ENCODE results near the gene TCAP. TPM values are rescaled to one million over a fixed set of nuclear protein-coding genes. Genes with fewer than 3 reads are reported as not detected.

Gene TCAP
- total RNA-seq, 6 experiments from 2014 or later = 0.09 to 0.51 (median 0.14) TPM

DNA sequence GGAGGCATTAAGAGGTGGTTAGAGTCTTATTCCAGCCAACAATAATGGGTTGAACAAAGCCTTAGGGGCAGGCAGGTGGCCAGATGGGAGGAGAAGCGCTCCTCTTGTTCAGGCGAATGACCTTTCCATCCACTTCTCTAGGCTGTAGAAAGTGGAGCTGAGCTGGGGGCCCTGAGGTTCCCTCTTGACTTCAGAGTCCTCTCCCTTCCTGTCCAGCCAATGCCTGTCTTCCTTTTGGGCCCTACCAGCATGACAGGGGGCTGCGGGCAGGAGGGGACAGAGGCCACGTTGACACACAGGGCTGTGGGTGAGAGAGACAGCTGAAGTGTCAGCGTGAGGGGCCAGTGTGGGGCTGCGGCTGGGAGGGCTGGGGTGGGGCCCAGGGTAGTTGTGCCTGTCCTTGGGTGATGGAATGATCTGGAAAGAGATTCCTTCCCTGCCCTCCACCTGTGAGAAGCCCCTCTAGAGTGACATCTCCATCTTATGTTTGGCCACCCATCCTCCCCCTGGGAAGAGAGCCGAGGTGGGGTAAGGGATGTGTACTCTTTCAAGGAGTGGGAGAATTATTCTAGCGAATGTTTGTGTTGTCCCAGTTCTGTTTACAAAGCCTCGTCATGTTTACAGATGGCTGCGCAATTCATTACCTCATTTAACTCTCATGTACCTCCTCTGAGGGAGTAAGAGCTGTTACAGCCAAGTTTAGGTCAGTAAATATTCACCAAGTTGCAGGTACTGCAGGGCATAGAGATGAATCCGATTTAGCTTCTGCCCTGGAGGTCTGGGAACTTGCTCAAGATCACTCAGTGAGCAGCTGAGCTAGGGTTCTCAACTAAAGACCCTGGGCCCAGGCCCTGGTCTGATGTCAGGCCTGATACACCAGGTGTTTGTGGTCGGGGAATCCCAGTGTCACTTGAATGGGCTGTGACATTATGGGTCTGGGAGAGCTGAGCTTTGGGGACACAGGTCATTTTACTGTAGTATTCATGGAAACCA lies 38.0 kb downstream of the TCAP start:
- no peak for DNase-seq
- H3K9me3 Mint-ChIP-seq = no peaks in the 10 kb centered on the region
- peaks cover 43% of the 10 kb centered on the region for H3K4me1 Mint-ChIP-seq (ENCODE audit: low read depth)

DNA sequence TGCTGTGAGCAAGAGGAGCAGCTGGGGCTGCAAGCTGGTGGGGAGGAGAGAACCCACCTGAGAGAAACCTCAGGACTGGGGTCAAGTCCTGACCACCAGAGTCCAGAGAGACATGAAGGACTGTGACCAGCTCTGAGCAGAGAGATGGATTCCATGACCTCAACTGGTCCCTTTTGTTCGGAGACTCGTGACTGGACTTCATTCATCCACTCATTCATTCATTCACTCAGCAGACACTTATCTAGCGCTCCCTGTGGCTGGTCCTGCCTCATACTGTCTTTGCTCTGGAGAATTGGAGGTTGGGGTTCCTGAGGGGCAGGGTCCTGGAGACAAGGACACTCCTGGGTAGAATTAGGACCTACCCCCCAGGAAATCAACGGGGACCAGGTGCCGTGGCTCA lies 38.8 kb downstream of the TCAP start:
- H3K4me1 Mint-ChIP-seq (ENCODE audit: low read depth) = peaks cover 40% of the 10 kb centered on the region
- no peak overlapping the region for H3K4me3 Mint-ChIP-seq
- no peak overlapping the region for H3K27ac Mint-ChIP-seq
- TF ChIP-seq CTCF (IDR thresholded peaks at IDR 0.05) = no peak
- DNase-seq = no peak
- H3K36me3 Mint-ChIP-seq (ENCODE audit: low read depth) = no peaks in the 10 kb centered on the region
- H3K27me3 Mint-ChIP-seq (ENCODE audit: insufficient read depth) = peaks cover 2% of the 10 kb centered on the region
- H3K9me3 Mint-ChIP-seq = no peaks in the 10 kb centered on the region

More for the DNA sequence above, 38.0 kb downstream of the TCAP start:
- no peaks in the 10 kb centered on the region for H3K36me3 Mint-ChIP-seq (ENCODE audit: low read depth)
- peaks cover 2% of the 10 kb centered on the region for H3K27me3 Mint-ChIP-seq (ENCODE audit: insufficient read depth)
- TF ChIP-seq CTCF (IDR thresholded peaks at IDR 0.05) = no peak
- H3K4me3 Mint-ChIP-seq = no peak overlapping the region
- no peak overlapping the region for H3K27ac Mint-ChIP-seq

GRCh38 chr17:39704821-39705551 lies 39.8 kb downstream of the TCAP start:
- peak; percentile 6 for DNase-seq
- Mint-ChIP-seq H3K27me3 (ENCODE audit: insufficient read depth) (peaks cover 2% of the 10 kb centered on the region), H3K27ac (no peak overlapping the region), H3K4me3 (no peak overlapping the region), H3K4me1 (ENCODE audit: low read depth) (peaks cover 33% of the 10 kb centered on the region), H3K9me3 (no peaks in the 10 kb centered on the region), H3K36me3 (ENCODE audit: low read depth) (no peaks in the 10 kb centered on the region)
- peak; percentile 71 for TF ChIP-seq CTCF (IDR thresholded peaks at IDR 0.05)

- TF ChIP-seq CTCF (IDR thresholded peaks at IDR 0.05) = no peak
- H3K4me1 Mint-ChIP-seq (ENCODE audit: low read depth) = peaks cover 33% of the 10 kb centered on the region
- H3K9me3 Mint-ChIP-seq = no peaks in the 10 kb centered on the region
- H3K27me3 Mint-ChIP-seq (ENCODE audit: insufficient read depth) = peaks cover 2% of the 10 kb centered on the region
- no peak for DNase-seq
- H3K36me3 Mint-ChIP-seq (ENCODE audit: low read depth) = no peaks in the 10 kb centered on the region
- H3K27ac Mint-ChIP-seq = no peak overlapping the region
- no peak overlapping the region for H3K4me3 Mint-ChIP-seq
Measured at GRCh38 chr17:39705786-39706348, 40.7 kb downstream of the TCAP start.

DNA sequence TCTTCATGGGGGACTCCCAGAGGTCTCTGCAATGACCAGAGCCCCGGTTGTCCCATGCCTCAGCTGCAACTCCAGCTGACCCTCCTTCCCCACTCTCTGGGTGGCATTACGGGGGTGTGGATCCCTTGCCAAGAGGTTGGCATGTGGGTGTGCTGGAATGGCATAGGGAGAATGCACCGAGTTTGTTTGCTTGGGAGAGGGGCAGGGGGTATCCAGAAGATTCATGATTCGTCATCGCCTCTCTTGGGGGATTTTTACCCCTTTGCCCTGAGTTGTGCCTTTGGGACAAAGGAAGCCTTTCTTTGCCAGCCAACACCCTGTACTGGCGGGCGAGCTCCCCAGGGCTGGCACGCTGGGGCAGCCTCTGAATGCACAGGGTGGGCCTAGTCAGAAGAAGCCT lies 41.2 kb downstream of the TCAP start:
- no peak for TF ChIP-seq CTCF (IDR thresholded peaks at IDR 0.05)
- Mint-ChIP-seq H3K27me3 (ENCODE audit: insufficient read depth) (peaks cover 2% of the 10 kb centered on the region; the same call in 1 of the 2 replicates), H3K4me3 (no peak overlapping the region), H3K9me3 (no peaks in the 10 kb centered on the region), H3K4me1 (ENCODE audit: low read depth) (peaks cover 27% of the 10 kb centered on the region), H3K36me3 (ENCODE audit: low read depth) (peaks cover under 1% of the 10 kb centered on the region; the same call in 1 of the 2 replicates), H3K27ac (no peak overlapping the region)
- DNase-seq = no peak
